ENCODE data around the gene CD99.
A peak's percentile ranks its signal among the peaks of the same experiment; 100 is the strongest.

Gene CD99

GRCh38 chrX:2693113-2694002 is 2.3 kb downstream of the CD99 start:
- H3K9me3 ChIP-seq (ENCODE audit: insufficient read depth, low read length) = no peaks in the 10 kb centered on the region
- peaks cover 15% of the 10 kb centered on the region for H4K20me1 ChIP-seq (ENCODE audit: insufficient read depth, low read length)
- no peaks in the 10 kb centered on the region for H3K27me3 ChIP-seq (ENCODE audit: low read depth, low read length)
- peak overlapping the region; percentile 86 for H3K4me3 ChIP-seq (ENCODE audit: low read length)
- peaks cover 26% of the 10 kb centered on the region for H3K4me1 ChIP-seq (ENCODE audit: low read length)
- TF ChIP-seq CTCF (IDR thresholded peaks at IDR 0.05; ENCODE audit: low read depth, low read length) = no peak
- TF ChIP-seq EZH2phosphoT487 (IDR thresholded peaks at IDR 0.05; ENCODE audit: low read depth) = no peak
- H3K9ac ChIP-seq (ENCODE audit: low read length) = peak overlapping the region; percentile 89
- H3K79me2 ChIP-seq (ENCODE audit: low read length) = peaks cover 64% of the 10 kb centered on the region
- peaks cover 7% of the 10 kb centered on the region for H3K36me3 ChIP-seq (replicated peaks; ENCODE audit: low read depth, low read length)
- H2AFZ ChIP-seq (ENCODE audit: low read depth, low read length) = no peak overlapping the region
- no peak overlapping the region for H3K27ac ChIP-seq (ENCODE audit: low read length)
- H3K4me2 ChIP-seq (ENCODE audit: low read length) = peak overlapping the region; percentile 87

- Histone ChIP-seq H3K27ac (ENCODE audit: low read length) (no peak overlapping the region), H3K4me3 (ENCODE audit: low read length) (no peak overlapping the region), H4K20me1 (ENCODE audit: insufficient read depth, low read length) (peaks cover 17% of the 10 kb centered on the region), H3K79me2 (ENCODE audit: low read length) (peaks cover 74% of the 10 kb centered on the region), H3K9ac (ENCODE audit: low read length) (no peak overlapping the region), H3K4me1 (ENCODE audit: low read length) (peaks cover 26% of the 10 kb centered on the region), H3K4me2 (ENCODE audit: low read length) (no peak overlapping the region), H3K9me3 (ENCODE audit: insufficient read depth, low read length) (no peaks in the 10 kb centered on the region), H2AFZ (ENCODE audit: low read depth, low read length) (no peak overlapping the region), H3K27me3 (ENCODE audit: low read depth, low read length) (no peaks in the 10 kb centered on the region), H3K36me3 (replicated peaks; ENCODE audit: low read depth, low read length) (peaks cover 11% of the 10 kb centered on the region)
- TF ChIP-seq EZH2phosphoT487 (IDR thresholded peaks at IDR 0.05; ENCODE audit: low read depth) (no peak), CTCF (IDR thresholded peaks at IDR 0.05; ENCODE audit: low read depth, low read length) (no peak)
These were observed 3.8 kb downstream of the CD99 start for GRCh38 chrX:2694914-2695267.

GRCh38 chrX:2696698-2697215 is 5.7 kb downstream of the CD99 start:
- Histone ChIP-seq H3K79me2 (ENCODE audit: low read length) (peaks cover 91% of the 10 kb centered on the region), H3K27ac (ENCODE audit: low read length) (peak overlapping the region; percentile 57), H3K9ac (ENCODE audit: low read length) (peak overlapping the region; percentile 3; the same call in 1 of the 2 replicates), H2AFZ (ENCODE audit: low read depth, low read length) (no peak overlapping the region), H3K27me3 (ENCODE audit: low read depth, low read length) (no peaks in the 10 kb centered on the region), H3K36me3 (replicated peaks; ENCODE audit: low read depth, low read length) (peaks cover 18% of the 10 kb centered on the region), H3K4me2 (ENCODE audit: low read length) (peak overlapping the region; percentile 63), H4K20me1 (ENCODE audit: insufficient read depth, low read length) (peaks cover 26% of the 10 kb centered on the region), H3K4me3 (ENCODE audit: low read length) (peak overlapping the region; percentile 49), H3K4me1 (ENCODE audit: low read length) (peaks cover 34% of the 10 kb centered on the region), H3K9me3 (ENCODE audit: insufficient read depth, low read length) (no peaks in the 10 kb centered on the region)
- TF ChIP-seq EZH2phosphoT487 (IDR thresholded peaks at IDR 0.05; ENCODE audit: low read depth) (no peak), CTCF (IDR thresholded peaks at IDR 0.05; ENCODE audit: low read depth, low read length) (no peak)

- Histone ChIP-seq H4K20me1 (ENCODE audit: insufficient read depth, low read length) (peaks cover 29% of the 10 kb centered on the region), H3K27ac (ENCODE audit: low read length) (peak overlapping the region; percentile 57), H3K79me2 (ENCODE audit: low read length) (peaks cover 91% of the 10 kb centered on the region), H3K4me3 (ENCODE audit: low read length) (peak overlapping the region; percentile 49), H3K27me3 (ENCODE audit: low read depth, low read length) (no peaks in the 10 kb centered on the region), H3K4me2 (ENCODE audit: low read length) (peak overlapping the region; percentile 63), H2AFZ (ENCODE audit: low read depth, low read length) (no peak overlapping the region), H3K4me1 (ENCODE audit: low read length) (peaks cover 37% of the 10 kb centered on the region), H3K9ac (ENCODE audit: low read length) (peak overlapping the region; percentile 3; the same call in 1 of the 2 replicates), H3K9me3 (ENCODE audit: insufficient read depth, low read length) (no peaks in the 10 kb centered on the region), H3K36me3 (replicated peaks; ENCODE audit: low read depth, low read length) (peaks cover 18% of the 10 kb centered on the region)
- no peak for TF ChIP-seq CTCF (IDR thresholded peaks at IDR 0.05; ENCODE audit: low read depth, low read length)
- no peak for TF ChIP-seq EZH2phosphoT487 (IDR thresholded peaks at IDR 0.05; ENCODE audit: low read depth)
These were observed 6.2 kb downstream of the CD99 start for GRCh38 chrX:2697306-2697705.

Measured in OCI-LY3 (cell line).